HepG2 (cell line): ENCODE measurements around the gene SLC25A45. TPM values are rescaled to one million over a fixed set of nuclear protein-coding genes. Genes with fewer than 3 reads are reported as not detected.
A peak's percentile ranks its signal among the peaks of the same experiment; 100 is the strongest.

ENCODE experiments used
- CC2D1A ChIP-seq: sonication (generic); formaldehyde crosslinking; IDR thresholded peaks from 2 replicates; pipeline ENCODE4 v1.8.1; 2023; ENCODE audit warnings: mild to moderate bottlenecking, missing genetic modification reagents
- FOSL2 ChIP-seq: sonication (generic); formaldehyde crosslinking; IDR thresholded peaks from 2 replicates; pipeline ENCODE4 v1.4.0; 2020; ENCODE audit warnings: missing genetic modification reagents
- GATAD1 ChIP-seq: IDR thresholded peaks from 2 replicates; pipeline ENCODE4 v1.6.1; 2016; ENCODE audit warnings: missing genetic modification reagents, missing compliant biosample characterization
- NCOA5 ChIP-seq: sonication (generic); formaldehyde crosslinking; IDR thresholded peaks from 2 replicates; pipeline ENCODE4 v1.4.0; 2020; ENCODE audit warnings: missing genetic modification reagents
- ZFP62 ChIP-seq: sonication (generic); formaldehyde crosslinking; IDR thresholded peaks from 2 replicates; pipeline ENCODE4 v1.4.0; 2020; ENCODE audit warnings: missing genetic modification reagents
- ZNF138 ChIP-seq: sonication (generic); formaldehyde crosslinking; IDR thresholded peaks from 2 replicates; pipeline ENCODE4 v1.5.0; 2020; ENCODE audit warnings: mild to moderate bottlenecking, low read depth, missing genetic modification reagents
- ZNF792 ChIP-seq: IDR thresholded peaks from 2 replicates; pipeline ENCODE4 v1.6.1; 2016
- ZNF850 ChIP-seq: sonication (generic); formaldehyde crosslinking; conservative IDR thresholded peaks from 2 replicates; pipeline ENCODE4 v1.9.0; 2021; ENCODE audit warnings: mild to moderate bottlenecking, missing genetic modification reagents
- polyA plus RNA-seq, 8 experiments: library from polyadenylated mRNA; depleted of rRNA in 3 of 8; stranded (reverse) in 7 of 8; unstranded in 1 of 8; fragments of >200 nt; fragmentation: Illumina TruSeq in 4 of 8; extraction: Trizol in 4 of 8; gene quantifications; 2 replicates each; pipeline versions ENCODE4 v1.2.1 to v1.2.3, GENCODE V29; 2011 to 2016; ENCODE audit warnings: low read depth in 4 of 8, missing spikeins in 1 of 8, mixed read lengths in 1 of 8; ENCODE audit not compliant: insufficient read depth in 1 of 8
- total RNA-seq, 5 experiments: library from RNA; depleted of rRNA; stranded (reverse); fragments of >200 nt; fragmentation: Illumina TruSeq; extraction: Trizol; gene quantifications; 2 replicates each; pipeline ENCODE4 v1.2.3, GENCODE V29; 2016; ENCODE audit warnings: low read depth in 1 of 5
- TF ChIP-seq, protein P1 (sequence below): sonication (generic); formaldehyde crosslinking; IDR thresholded peaks from 2 replicates; pipeline ENCODE4 v1.4.0; 2020; ENCODE audit warnings: mild to moderate bottlenecking, missing genetic modification reagents
- TF ChIP-seq, protein P2 (sequence below): IDR thresholded peaks from 2 replicates; pipeline ENCODE4 v1.6.1; 2016; ENCODE audit warnings: control low read depth
- TF ChIP-seq, protein P3 (sequence below): IDR thresholded peaks from 2 replicates; pipeline ENCODE4 v1.6.1; 2012; ENCODE audit warnings: low read length, improper control_type of control experiment
- TF ChIP-seq, protein P4 (sequence below), 2 experiments: sonication (generic) in 1 of 2; formaldehyde crosslinking in 1 of 2; IDR thresholded peaks; 2 replicates each; pipeline versions ENCODE4 v1.4.0 to v1.6.1; 2016 to 2020; ENCODE audit warnings: borderline replicate concordance in 1 of 2, low read depth in 1 of 2, mild to moderate bottlenecking in 1 of 2, missing genetic modification reagents in 1 of 2
- TF ChIP-seq, protein P5 (sequence below): sonication (generic); formaldehyde crosslinking; IDR thresholded peaks from 2 replicates; pipeline ENCODE4 v1.4.0; 2020; ENCODE audit warnings: mild to moderate bottlenecking, missing genetic modification reagents
- TF ChIP-seq, protein P6 (sequence below): sonication (generic); formaldehyde crosslinking; IDR thresholded peaks from 2 replicates; pipeline ENCODE4 v1.4.0; 2020; ENCODE audit warnings: missing genetic modification reagents
- TF ChIP-seq, protein P7 (sequence below): sonication (generic); formaldehyde crosslinking; IDR thresholded peaks from 2 replicates; pipeline ENCODE4 v1.8.0; 2022; ENCODE audit warnings: missing genetic modification reagents, low read depth, mild to moderate bottlenecking, borderline replicate concordance

SLC25A45 gene
- total and polyA plus RNA-seq, 2 of the 13 experiments (the other 11 are each of a cell fraction or from before 2014, with no cell fraction given): 1.2 to 3.4 TPM

DNA sequence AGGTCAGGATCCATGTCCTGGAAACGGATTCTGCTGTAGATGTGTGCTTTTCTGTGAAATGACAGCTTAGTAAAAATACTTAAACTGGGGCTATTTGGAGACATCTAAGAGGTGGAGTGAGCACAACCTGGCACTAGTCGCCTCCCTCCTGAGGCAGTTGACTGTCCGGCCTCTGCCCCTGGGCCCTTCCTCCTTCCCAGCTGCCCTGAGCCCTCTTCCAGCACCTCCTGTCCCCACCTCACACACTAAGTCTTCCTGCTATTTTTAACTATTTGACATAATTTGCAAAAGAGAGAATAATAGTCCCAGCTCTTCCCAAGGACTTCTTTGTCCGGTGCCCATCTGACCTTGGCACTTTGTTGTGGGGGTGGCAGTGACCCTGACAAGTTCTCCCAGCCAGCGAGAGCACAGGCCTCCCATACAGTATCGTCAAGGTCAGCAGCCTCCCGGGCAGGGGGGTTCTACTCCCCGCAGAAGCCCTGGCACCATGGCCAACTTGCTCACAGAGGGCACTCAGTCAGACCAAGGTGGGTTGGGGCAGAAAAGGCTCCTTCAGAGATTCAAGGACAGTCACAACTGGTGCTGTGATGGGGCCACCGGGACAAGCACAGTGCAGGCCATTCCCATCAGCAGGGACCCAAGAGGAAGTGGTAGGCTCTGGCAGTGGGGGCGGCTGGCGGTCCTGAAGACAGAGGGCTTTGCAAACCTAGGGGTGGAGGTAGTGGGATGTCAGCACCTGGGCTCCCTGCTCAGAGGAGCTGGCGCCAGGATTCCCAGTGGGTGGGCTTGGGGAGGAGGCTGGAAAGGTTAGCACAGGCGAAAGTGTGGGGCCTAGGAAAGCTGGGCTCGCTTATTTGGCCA, 34.6 kb upstream of the SLC25A45 start (continued):
- TF ChIP-seq ZNF850: no peak
- TF ChIP-seq ZFP62: no peak
- TF ChIP-seq, protein P1, sequence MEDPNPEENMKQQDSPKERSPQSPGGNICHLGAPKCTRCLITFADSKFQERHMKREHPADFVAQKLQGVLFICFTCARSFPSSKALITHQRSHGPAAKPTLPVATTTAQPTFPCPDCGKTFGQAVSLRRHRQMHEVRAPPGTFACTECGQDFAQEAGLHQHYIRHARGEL (CRISPR knock-in tag): no peak
- TF ChIP-seq GATAD1 (CRISPR knock-in tag): no peak
- TF ChIP-seq CC2D1A: no peak
- TF ChIP-seq, protein P2, sequence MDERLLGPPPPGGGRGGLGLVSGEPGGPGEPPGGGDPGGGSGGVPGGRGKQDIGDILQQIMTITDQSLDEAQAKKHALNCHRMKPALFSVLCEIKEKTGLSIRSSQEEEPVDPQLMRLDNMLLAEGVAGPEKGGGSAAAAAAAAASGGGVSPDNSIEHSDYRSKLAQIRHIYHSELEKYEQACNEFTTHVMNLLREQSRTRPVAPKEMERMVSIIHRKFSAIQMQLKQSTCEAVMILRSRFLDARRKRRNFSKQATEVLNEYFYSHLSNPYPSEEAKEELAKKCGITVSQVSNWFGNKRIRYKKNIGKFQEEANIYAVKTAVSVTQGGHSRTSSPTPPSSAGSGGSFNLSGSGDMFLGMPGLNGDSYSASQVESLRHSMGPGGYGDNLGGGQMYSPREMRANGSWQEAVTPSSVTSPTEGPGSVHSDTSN: no peak
- TF ChIP-seq, protein P3, sequence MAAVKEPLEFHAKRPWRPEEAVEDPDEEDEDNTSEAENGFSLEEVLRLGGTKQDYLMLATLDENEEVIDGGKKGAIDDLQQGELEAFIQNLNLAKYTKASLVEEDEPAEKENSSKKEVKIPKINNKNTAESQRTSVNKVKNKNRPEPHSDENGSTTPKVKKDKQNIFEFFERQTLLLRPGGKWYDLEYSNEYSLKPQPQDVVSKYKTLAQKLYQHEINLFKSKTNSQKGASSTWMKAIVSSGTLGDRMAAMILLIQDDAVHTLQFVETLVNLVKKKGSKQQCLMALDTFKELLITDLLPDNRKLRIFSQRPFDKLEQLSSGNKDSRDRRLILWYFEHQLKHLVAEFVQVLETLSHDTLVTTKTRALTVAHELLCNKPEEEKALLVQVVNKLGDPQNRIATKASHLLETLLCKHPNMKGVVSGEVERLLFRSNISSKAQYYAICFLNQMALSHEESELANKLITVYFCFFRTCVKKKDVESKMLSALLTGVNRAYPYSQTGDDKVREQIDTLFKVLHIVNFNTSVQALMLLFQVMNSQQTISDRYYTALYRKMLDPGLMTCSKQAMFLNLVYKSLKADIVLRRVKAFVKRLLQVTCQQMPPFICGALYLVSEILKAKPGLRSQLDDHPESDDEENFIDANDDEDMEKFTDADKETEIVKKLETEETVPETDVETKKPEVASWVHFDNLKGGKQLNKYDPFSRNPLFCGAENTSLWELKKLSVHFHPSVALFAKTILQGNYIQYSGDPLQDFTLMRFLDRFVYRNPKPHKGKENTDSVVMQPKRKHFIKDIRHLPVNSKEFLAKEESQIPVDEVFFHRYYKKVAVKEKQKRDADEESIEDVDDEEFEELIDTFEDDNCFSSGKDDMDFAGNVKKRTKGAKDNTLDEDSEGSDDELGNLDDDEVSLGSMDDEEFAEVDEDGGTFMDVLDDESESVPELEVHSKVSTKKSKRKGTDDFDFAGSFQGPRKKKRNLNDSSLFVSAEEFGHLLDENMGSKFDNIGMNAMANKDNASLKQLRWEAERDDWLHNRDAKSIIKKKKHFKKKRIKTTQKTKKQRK: no peak
- TF ChIP-seq, protein P4, sequence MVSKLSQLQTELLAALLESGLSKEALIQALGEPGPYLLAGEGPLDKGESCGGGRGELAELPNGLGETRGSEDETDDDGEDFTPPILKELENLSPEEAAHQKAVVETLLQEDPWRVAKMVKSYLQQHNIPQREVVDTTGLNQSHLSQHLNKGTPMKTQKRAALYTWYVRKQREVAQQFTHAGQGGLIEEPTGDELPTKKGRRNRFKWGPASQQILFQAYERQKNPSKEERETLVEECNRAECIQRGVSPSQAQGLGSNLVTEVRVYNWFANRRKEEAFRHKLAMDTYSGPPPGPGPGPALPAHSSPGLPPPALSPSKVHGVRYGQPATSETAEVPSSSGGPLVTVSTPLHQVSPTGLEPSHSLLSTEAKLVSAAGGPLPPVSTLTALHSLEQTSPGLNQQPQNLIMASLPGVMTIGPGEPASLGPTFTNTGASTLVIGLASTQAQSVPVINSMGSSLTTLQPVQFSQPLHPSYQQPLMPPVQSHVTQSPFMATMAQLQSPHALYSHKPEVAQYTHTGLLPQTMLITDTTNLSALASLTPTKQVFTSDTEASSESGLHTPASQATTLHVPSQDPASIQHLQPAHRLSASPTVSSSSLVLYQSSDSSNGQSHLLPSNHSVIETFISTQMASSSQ (IDR thresholded peaks at IDR 0.05; ENCODE audit: low read depth): no peak
- TF ChIP-seq, protein P4 (CRISPR knock-in tag; IDR thresholded peaks at IDR 0.05; ENCODE audit: borderline replicate concordance): peak; percentile 41; the same call in 1 of the 2 replicates
- no peak for TF ChIP-seq NCOA5
- TF ChIP-seq, protein P5, sequence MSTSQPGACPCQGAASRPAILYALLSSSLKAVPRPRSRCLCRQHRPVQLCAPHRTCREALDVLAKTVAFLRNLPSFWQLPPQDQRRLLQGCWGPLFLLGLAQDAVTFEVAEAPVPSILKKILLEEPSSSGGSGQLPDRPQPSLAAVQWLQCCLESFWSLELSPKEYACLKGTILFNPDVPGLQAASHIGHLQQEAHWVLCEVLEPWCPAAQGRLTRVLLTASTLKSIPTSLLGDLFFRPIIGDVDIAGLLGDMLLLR (CRISPR knock-in tag): 0 out of 2 replicates have a peak, but pooled peaks have one; percentile 3
- TF ChIP-seq ZNF792 (CRISPR knock-in tag): 0 out of 2 replicates have a peak, but pooled peaks have one; percentile 9
- TF ChIP-seq, protein P6, sequence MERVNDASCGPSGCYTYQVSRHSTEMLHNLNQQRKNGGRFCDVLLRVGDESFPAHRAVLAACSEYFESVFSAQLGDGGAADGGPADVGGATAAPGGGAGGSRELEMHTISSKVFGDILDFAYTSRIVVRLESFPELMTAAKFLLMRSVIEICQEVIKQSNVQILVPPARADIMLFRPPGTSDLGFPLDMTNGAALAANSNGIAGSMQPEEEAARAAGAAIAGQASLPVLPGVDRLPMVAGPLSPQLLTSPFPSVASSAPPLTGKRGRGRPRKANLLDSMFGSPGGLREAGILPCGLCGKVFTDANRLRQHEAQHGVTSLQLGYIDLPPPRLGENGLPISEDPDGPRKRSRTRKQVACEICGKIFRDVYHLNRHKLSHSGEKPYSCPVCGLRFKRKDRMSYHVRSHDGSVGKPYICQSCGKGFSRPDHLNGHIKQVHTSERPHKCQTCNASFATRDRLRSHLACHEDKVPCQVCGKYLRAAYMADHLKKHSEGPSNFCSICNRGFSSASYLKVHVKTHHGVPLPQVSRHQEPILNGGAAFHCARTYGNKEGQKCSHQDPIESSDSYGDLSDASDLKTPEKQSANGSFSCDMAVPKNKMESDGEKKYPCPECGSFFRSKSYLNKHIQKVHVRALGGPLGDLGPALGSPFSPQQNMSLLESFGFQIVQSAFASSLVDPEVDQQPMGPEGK (CRISPR knock-in tag): peak; percentile 42; the same call in 1 of the 2 replicates
- no peak for TF ChIP-seq FOSL2 (CRISPR knock-in tag)
- TF ChIP-seq, protein P7, sequence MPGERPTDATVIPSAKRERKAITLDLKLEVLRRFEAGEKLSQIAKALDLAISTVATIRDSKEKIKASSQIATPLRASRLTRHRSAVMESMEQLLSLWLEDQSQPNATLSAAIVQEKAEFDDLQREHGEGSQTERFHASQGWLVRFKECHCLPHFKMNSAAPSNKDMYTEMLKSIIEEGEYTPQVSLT (CRISPR knock-in tag): no peak
- no peak for TF ChIP-seq ZNF138 (CRISPR knock-in tag)
